GM13977 (cell line): ENCODE results near the gene KRTAP4-5.

Source experiments
- DNase-seq: peaks from one replicate; pipeline ENCODE4 v3.0.0; 2012; ENCODE audit warnings: low spot score
- CTCF ChIP-seq: IDR thresholded peaks from 2 replicates; pipeline ENCODE4 v1.5.1; 2012; ENCODE audit warnings: mild to moderate bottlenecking, control low read depth; ENCODE audit not compliant: insufficient read depth; ENCODE audit errors: extremely low read depth, missing control alignments
- in situ Hi-C: fragments of 300-500 bp; cut with MboI; formaldehyde crosslinking; loops from one replicate; pipeline ENCODE4 v1.12.0; 2022; ENCODE audit warnings: low sequenced_read_pairs, low pct_unique_long_range_greater_than_20kb, mixed read lengths, inconsistent platforms; ENCODE audit not compliant: unreplicated experiment

KRTAP4-5 gene

GRCh38 chr17:41178843-41179616, 29.4 kb upstream of the KRTAP4-5 start:
- no peak for DNase-seq
- no peak for TF ChIP-seq CTCF
- in situ Hi-C loops: no loop called here

GRCh38 chr17:41178341-41178740, 28.7 kb upstream of the KRTAP4-5 start:
- in situ Hi-C loops: no loop called here
- no peak for TF ChIP-seq CTCF
- DNase-seq: no peak

GRCh38 chr17:41177727-41178271, 28.2 kb upstream of the KRTAP4-5 start, which contains the start of gene KRTAP4-2:
TSS of gene KRTAP4-2 (minus strand) at chr17:41178221. CDS start at chr17:41178164, 57 bp downstream.
- in situ Hi-C loops: no loop called here
- TF ChIP-seq CTCF: no peak
- DNase-seq: no peak

- TF ChIP-seq CTCF: no peak
- peak; percentile 23 for DNase-seq
- in situ Hi-C loops: no loop called here
Observed at GRCh38 chr17:41176744-41177387, 27.2 kb upstream of the KRTAP4-5 start.

GRCh38 chr17:41171886-41172285, 22.3 kb upstream of the KRTAP4-5 start:
- DNase-seq: no peak
- TF ChIP-seq CTCF: no peak
- in situ Hi-C loops: no loop called here

GRCh38 chr17:41168121-41168520, 18.5 kb upstream of the KRTAP4-5 start, which contains the start of gene KRTAP4-3:
TSS of gene KRTAP4-3 (minus strand) at chr17:41168221. CDS start at chr17:41168172, 49 bp downstream.
- in situ Hi-C loops: no loop called here
- no peak for DNase-seq
- no peak for TF ChIP-seq CTCF
